Gastrocnemius medialis (tissue), 4 donors: ENCODE data around the gene GADD45G.

Experiments
- POLR2A ChIP-seq, 2 donors: fragments of 450-650 bp; IDR thresholded peaks; one replicate each; pipeline ENCODE4 v1.6.1; 2017; ENCODE audit warnings: antibody characterized with exemption in 2 of 2, mild to moderate bottlenecking in 2 of 2, moderate library complexity in 2 of 2
- TF ChIP-seq, protein P1 (sequence below), 5 experiments: fragments of 450-650 bp in 3 of 5; fragments of 200-600 bp in 2 of 5; sonication (generic) in 2 of 5; IDR thresholded peaks in 4 of 5; conservative IDR thresholded peaks in 1 of 5; 1 replicate in 4 of 5; 2 replicates in 1 of 5; pipeline ENCODE4 v1.5.1; 2016 to 2019; ENCODE audit warnings: antibody characterized with exemption in 5 of 5, mild to moderate bottlenecking in 3 of 5, moderate library complexity in 3 of 5

- TF ChIP-seq, protein P1, sequence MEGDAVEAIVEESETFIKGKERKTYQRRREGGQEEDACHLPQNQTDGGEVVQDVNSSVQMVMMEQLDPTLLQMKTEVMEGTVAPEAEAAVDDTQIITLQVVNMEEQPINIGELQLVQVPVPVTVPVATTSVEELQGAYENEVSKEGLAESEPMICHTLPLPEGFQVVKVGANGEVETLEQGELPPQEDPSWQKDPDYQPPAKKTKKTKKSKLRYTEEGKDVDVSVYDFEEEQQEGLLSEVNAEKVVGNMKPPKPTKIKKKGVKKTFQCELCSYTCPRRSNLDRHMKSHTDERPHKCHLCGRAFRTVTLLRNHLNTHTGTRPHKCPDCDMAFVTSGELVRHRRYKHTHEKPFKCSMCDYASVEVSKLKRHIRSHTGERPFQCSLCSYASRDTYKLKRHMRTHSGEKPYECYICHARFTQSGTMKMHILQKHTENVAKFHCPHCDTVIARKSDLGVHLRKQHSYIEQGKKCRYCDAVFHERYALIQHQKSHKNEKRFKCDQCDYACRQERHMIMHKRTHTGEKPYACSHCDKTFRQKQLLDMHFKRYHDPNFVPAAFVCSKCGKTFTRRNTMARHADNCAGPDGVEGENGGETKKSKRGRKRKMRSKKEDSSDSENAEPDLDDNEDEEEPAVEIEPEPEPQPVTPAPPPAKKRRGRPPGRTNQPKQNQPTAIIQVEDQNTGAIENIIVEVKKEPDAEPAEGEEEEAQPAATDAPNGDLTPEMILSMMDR (IDR thresholded peaks at IDR 0.05 in 4 of 5, conservative IDR thresholded peaks at IDR 0.05 in 1 of 5): no peak
- no peak for TF ChIP-seq POLR2A (IDR thresholded peaks at IDR 0.05)
These were observed 45.9 kb upstream of the GADD45G start for GRCh38 chr9:89558948-89559347.
